Breast epithelium (tissue), 3 donors: ENCODE data around the gene DNM3.

Experiments
- CTCF ChIP-seq, 3 donors: fragments of 450-650 bp; IDR thresholded peaks; one replicate each; pipeline ENCODE4 v1.5.1; 2016 to 2017; ENCODE audit warnings: antibody characterized with exemption in 3 of 3, mild to moderate bottlenecking in 3 of 3, moderate library complexity in 3 of 3
- POLR2A ChIP-seq: fragments of 450-650 bp; IDR thresholded peaks from one replicate; pipeline ENCODE4 v1.6.1; 2016; ENCODE audit warnings: antibody characterized with exemption, mild to moderate bottlenecking, moderate library complexity

- TF ChIP-seq CTCF (IDR thresholded peaks at IDR 0.05) (no peak), POLR2A (no peak)
Measured at GRCh38 chr1:172393354-172393753, 552.1 kb downstream of the DNM3 start.
